Upper lobe of left lung (tissue), 6 donors: ENCODE measurements around the gene ZFP36L2. TPM values are rescaled to one million over a fixed set of nuclear protein-coding genes. Genes with fewer than 3 reads are reported as not detected.

Experiments used
- ATAC-seq, 2 donors: fragments of 200-7000 bp; cut with Tn5 transposase; one replicate each; pipeline ENCODE4 v1.9.1; 2022; ENCODE audit warnings: mild to moderate bottlenecking in 2 of 2, moderate library complexity in 2 of 2; ENCODE audit not compliant: low FRiP score in 2 of 2
- DNase-seq, 2 donors: peaks; one replicate each; pipeline ENCODE4 v3.0.0-alpha.2; 2019 to 2020
- H3K27ac ChIP-seq, 4 donors: fragments of 200-600 bp; sonication (generic); one replicate each; pipeline ENCODE4 v1.5.1; 2016 to 2019
- H3K27me3 ChIP-seq, 4 donors: fragments of 200-600 bp; sonication (generic); one replicate each; pipeline ENCODE4 v1.5.1; 2017 to 2019
- H3K36me3 ChIP-seq, 4 donors: fragments of 200-600 bp; sonication (generic); one replicate each; pipeline ENCODE4 v1.5.1; 2016 to 2019
- H3K4me1 ChIP-seq, 4 donors: fragments of 200-600 bp; sonication (generic); one replicate each; pipeline ENCODE4 v1.5.1; 2018 to 2019
- H3K4me3 ChIP-seq, 4 donors: fragments of 200-600 bp; sonication (generic); one replicate each; pipeline ENCODE4 v1.5.1; 2017 to 2019; ENCODE audit warnings: mild to moderate bottlenecking in 2 of 4, moderate library complexity in 1 of 4
- H3K9me3 ChIP-seq, 4 donors: fragments of 200-600 bp; sonication (generic); one replicate each; pipeline ENCODE4 v1.5.1; 2018 to 2019
- CTCF ChIP-seq, 6 experiments: fragments of 450-650 bp in 4 of 6; fragments of 200-600 bp in 2 of 6; sonication (generic) in 2 of 6; IDR thresholded peaks; one replicate each; pipeline ENCODE4 v1.5.1; 2016 to 2019; ENCODE audit warnings: antibody characterized with exemption in 6 of 6
- EP300 ChIP-seq, 4 donors: sonication (generic); formaldehyde crosslinking; IDR thresholded peaks; one replicate each; pipeline ENCODE4 v1.5.1; 2017; ENCODE audit warnings: antibody characterized with exemption in 4 of 4, control low read depth in 2 of 4
- POLR2A ChIP-seq, 4 donors: fragments of 450-650 bp; IDR thresholded peaks; one replicate each; pipeline ENCODE4 v1.5.1; 2016 to 2017; ENCODE audit warnings: antibody characterized with exemption in 4 of 4, mild to moderate bottlenecking in 2 of 4
- POLR2AphosphoS5 ChIP-seq, 2 donors: sonication (generic); formaldehyde crosslinking; IDR thresholded peaks; one replicate each; pipeline ENCODE4 v1.5.1; 2017; ENCODE audit warnings: antibody characterized with exemption in 2 of 2
- WGBS, 2 donors: methylation state at CpG; one replicate each; pipeline ENCODE4 v1.1.5; 2017 to 2018; 5-methylcytosine and 5-hydroxymethylcytosine counted together
- total RNA-seq, 6 donors: library from RNA; depleted of rRNA in 4 of 6; stranded (reverse); fragments of >200 nt in 4 of 6; gene quantifications; one replicate each; pipeline versions ENCODE4 v1.1.0 to v1.2.1, GENCODE V29; 2016 to 2021
- donor health status: DM: no; HTN: no; CAD: no; lungs with moderate emphysema.
- donor health status: DM: no; HTN: yes; CAD: no; lungs with severe emphysema.

Gene ZFP36L2
- total RNA-seq, 6 donors from 2014 or later = 65.4 to 180 (median 127) TPM

- Histone ChIP-seq H3K4me1 (peaks cover 47 to 72% (median 58%) of the 10 kb centered on the region in 4 donors), H3K4me3 (peak overlapping the region in 3 of 4 donors; percentile 72 to 85 (median 82)), H3K9me3 (no peaks in the 10 kb centered on the region), H3K27me3 (peaks cover 0 to 3% (median 0%) of the 10 kb centered on the region in 4 donors), H3K27ac (peak overlapping the region; percentile 99 to 100 (median 99)), H3K36me3 (peaks cover 6 to 32% (median 16%) of the 10 kb centered on the region in 4 donors)
- TF ChIP-seq EP300 (IDR thresholded peaks at IDR 0.05) (no peak), POLR2A (IDR thresholded peaks at IDR 0.05) (peak in 1 of 4 donors; percentile 17), CTCF (IDR thresholded peaks at IDR 0.05) (no peak), POLR2AphosphoS5 (IDR thresholded peaks at IDR 0.05) (no peak)
- ATAC-seq (no peak), DNase-seq (no peak)
- 6 to 9% methylated on average over 8 of the region's 8 CpGs for WGBS, 2 donors
These were observed 3.7 kb downstream of the ZFP36L2 start for GRCh38 chr2:43222475-43223309.

GRCh38 chr2:43221763-43222474 lies 4.5 kb downstream of the ZFP36L2 start:
- TF ChIP-seq POLR2AphosphoS5 (IDR thresholded peaks at IDR 0.05) (peak; percentile 90 to 92), POLR2A (IDR thresholded peaks at IDR 0.05) (peak in 3 of 4 donors; percentile 52 to 80 (median 72)), CTCF (IDR thresholded peaks at IDR 0.05) (no peak), EP300 (IDR thresholded peaks at IDR 0.05) (peak in 1 of 4 donors; percentile 21)
- WGBS, 2 donors = 0 to 2% methylated on average over 5 to 8 of the region's 8 CpGs
- peak overlapping the region in 3 of 4 donors; percentile 72 to 85 (median 82) for H3K4me3 ChIP-seq
- peaks cover 52 to 74% (median 61%) of the 10 kb centered on the region in 4 donors for H3K4me1 ChIP-seq
- peaks cover 6 to 32% (median 16%) of the 10 kb centered on the region in 4 donors for H3K36me3 ChIP-seq
- DNase-seq (peak; percentile 82 to 93), ATAC-seq (peak; percentile 7 to 35)
- H3K27me3 ChIP-seq = peaks cover 0 to 3% (median 0%) of the 10 kb centered on the region in 4 donors
- peak overlapping the region; percentile 99 to 100 (median 99) for H3K27ac ChIP-seq
- no peaks in the 10 kb centered on the region for H3K9me3 ChIP-seq

GRCh38 chr2:43221124-43221762 lies 5.2 kb downstream of the ZFP36L2 start:
- peaks cover 0 to under 1% (median 0%) of the 10 kb centered on the region in 4 donors for H3K27me3 ChIP-seq
- ATAC-seq (peak in 1 of 2 donors; percentile 8), DNase-seq (peak; percentile 50 to 60)
- peaks cover 52 to 74% (median 61%) of the 10 kb centered on the region in 4 donors for H3K4me1 ChIP-seq
- no peak for TF ChIP-seq EP300 (IDR thresholded peaks at IDR 0.05)
- no peak for TF ChIP-seq CTCF (IDR thresholded peaks at IDR 0.05)
- TF ChIP-seq POLR2A (IDR thresholded peaks at IDR 0.05) = no peak
- TF ChIP-seq POLR2AphosphoS5 (IDR thresholded peaks at IDR 0.05) = peak; percentile 68 to 78
- H3K36me3 ChIP-seq = peaks cover 6 to 32% (median 16%) of the 10 kb centered on the region in 4 donors
- WGBS, 2 donors = 4 to 9% methylated on average over 14 to 16 of the region's 16 CpGs
- peak overlapping the region; percentile 99 to 100 (median 99) for H3K27ac ChIP-seq
- H3K4me3 ChIP-seq = peak overlapping the region in 3 of 4 donors; percentile 72 to 85 (median 82)
- H3K9me3 ChIP-seq = no peaks in the 10 kb centered on the region

- DNase-seq (no peak), ATAC-seq (no peak)
- H3K27ac ChIP-seq = peak overlapping the region; percentile 99 to 100 (median 99)
- no peaks in the 10 kb centered on the region for H3K9me3 ChIP-seq
- H3K4me1 ChIP-seq = peaks cover 52 to 74% (median 61%) of the 10 kb centered on the region in 4 donors
- H3K36me3 ChIP-seq = peaks cover 6 to 32% (median 16%) of the 10 kb centered on the region in 4 donors
- WGBS, 2 donors = 26% methylated on average over 5 of the region's 5 CpGs
- H3K4me3 ChIP-seq = peak overlapping the region in 3 of 4 donors; percentile 72 to 85 (median 82)
- no peaks in the 10 kb centered on the region for H3K27me3 ChIP-seq
- TF ChIP-seq EP300 (IDR thresholded peaks at IDR 0.05) = no peak
- TF ChIP-seq POLR2AphosphoS5 (IDR thresholded peaks at IDR 0.05) = no peak
- TF ChIP-seq CTCF (IDR thresholded peaks at IDR 0.05) = no peak
- TF ChIP-seq POLR2A (IDR thresholded peaks at IDR 0.05) = no peak
These were observed 5.7 kb downstream of the ZFP36L2 start for GRCh38 chr2:43220760-43221123.
